Hepatocyte (in vitro differentiated cells): ENCODE data around the gene SULT1A2.
"Not testable (repeated sequence)": the region's sequence is repeated elsewhere in the genome, so short reads cannot be mapped to it uniquely, and the experiment has no call there.

Experiments used
- CTCF ChIP-seq: fragments of 200-600 bp; sonication (generic); IDR thresholded peaks from 2 replicates; pipeline ENCODE4 v1.5.1; 2016; ENCODE audit warnings: antibody characterized with exemption, mild to moderate bottlenecking; ENCODE audit not compliant: poor library complexity
- EZH2 ChIP-seq: fragments of 200-600 bp; sonication (generic); IDR thresholded peaks from 2 replicates; pipeline ENCODE4 v1.6.1; 2016; ENCODE audit warnings: antibody characterized with exemption, mild to moderate bottlenecking, borderline replicate concordance
- EZH2phosphoT487 ChIP-seq: fragments of 200-600 bp; sonication (generic); IDR thresholded peaks from one replicate; pipeline ENCODE4 v1.6.1; 2018; ENCODE audit warnings: antibody characterized with exemption, mild to moderate bottlenecking, low read depth, moderate library complexity; ENCODE audit not compliant: unreplicated experiment, severe bottlenecking

GRCh38 chr16:28622532-28623171, 25.8 kb upstream of the SULT1A2 start:
- TF ChIP-seq CTCF, EZH2, EZH2phosphoT487: not testable (repeated sequence)
